Suprapubic skin (tissue), 4 donors: ENCODE measurements around the gene LDLRAD4. TPM values are rescaled to one million over a fixed set of nuclear protein-coding genes. Genes with fewer than 3 reads are reported as not detected.

Experiments
- DNase-seq, 2 donors: peaks; one replicate each; pipeline ENCODE4 v3.0.0-alpha.2; 2019; ENCODE audit warnings: low spot score in 2 of 2
- H3K27ac ChIP-seq: fragments of 200-600 bp; sonication (generic); one replicate; pipeline ENCODE4 v1.5.1; 2019
- H3K27me3 ChIP-seq: fragments of 200-600 bp; sonication (generic); one replicate; pipeline ENCODE4 v1.5.1; 2019
- H3K36me3 ChIP-seq: fragments of 200-600 bp; sonication (generic); one replicate; pipeline ENCODE4 v1.5.1; 2019
- H3K4me1 ChIP-seq: fragments of 200-600 bp; sonication (generic); one replicate; pipeline ENCODE4 v1.5.1; 2019
- H3K4me3 ChIP-seq: fragments of 200-600 bp; sonication (generic); one replicate; pipeline ENCODE4 v1.5.1; 2019; ENCODE audit warnings: mild to moderate bottlenecking
- H3K9me3 ChIP-seq: fragments of 200-600 bp; sonication (generic); one replicate; pipeline ENCODE4 v1.5.1; 2019
- EP300 ChIP-seq: sonication (generic); formaldehyde crosslinking; IDR thresholded peaks from one replicate; pipeline ENCODE4 v1.6.1; 2017; ENCODE audit warnings: antibody characterized with exemption
- POLR2A ChIP-seq, 2 donors: fragments of 450-650 bp; IDR thresholded peaks; one replicate each; pipeline ENCODE4 v1.6.1; 2017; ENCODE audit warnings: antibody characterized with exemption in 2 of 2, mild to moderate bottlenecking in 2 of 2, moderate library complexity in 2 of 2
- POLR2AphosphoS5 ChIP-seq, 3 donors: sonication (generic); formaldehyde crosslinking; IDR thresholded peaks; one replicate each; pipeline ENCODE4 v1.6.1; 2017; ENCODE audit warnings: antibody characterized with exemption in 3 of 3
- WGBS: methylation state at CpG from one replicate; pipeline ENCODE4 v1.1.5; 2018; 5-methylcytosine and 5-hydroxymethylcytosine counted together
- total RNA-seq, 4 donors: library from RNA; depleted of rRNA; stranded (reverse); fragments of >200 nt; gene quantifications; one replicate each; pipeline ENCODE4 v1.1.0, GENCODE V29; 2016
- TF ChIP-seq, protein P1 (sequence below), 2 donors: fragments of 200-600 bp in 1 of 2; fragments of 450-650 bp in 1 of 2; sonication (generic) in 1 of 2; IDR thresholded peaks; one replicate each; pipeline ENCODE4 v1.5.1; 2016 to 2019; ENCODE audit warnings: antibody characterized with exemption in 2 of 2, mild to moderate bottlenecking in 1 of 2, moderate library complexity in 1 of 2

The LDLRAD4 gene
- total RNA-seq, 4 donors from 2014 or later, result 10.1 to 31.6 (median 15.1) TPM

DNA sequence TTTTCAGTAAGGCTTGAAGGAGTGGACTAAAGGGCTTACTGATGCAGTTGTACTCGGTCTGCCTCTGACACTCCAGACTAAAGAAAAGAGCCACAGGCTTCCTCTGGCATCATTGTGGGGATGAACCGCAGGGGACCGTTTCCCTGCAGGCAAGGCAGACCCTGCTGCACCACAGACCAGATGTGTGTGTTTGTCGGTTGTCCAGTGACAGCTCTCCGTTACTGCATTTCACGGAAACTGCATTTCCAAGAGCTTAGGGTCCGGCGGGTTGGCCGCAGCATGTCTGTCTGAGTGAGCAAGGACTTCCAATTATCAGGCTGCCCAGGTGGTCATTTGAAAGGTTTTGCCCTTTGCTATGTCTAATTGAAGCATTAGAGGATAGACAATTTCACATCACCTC lies 409.7 kb downstream of the LDLRAD4 start:
- Histone ChIP-seq H3K27ac (no peak overlapping the region), H3K36me3 (no peaks in the 10 kb centered on the region), H3K27me3 (no peaks in the 10 kb centered on the region), H3K9me3 (no peaks in the 10 kb centered on the region), H3K4me3 (no peak overlapping the region), H3K4me1 (no peaks in the 10 kb centered on the region)
- WGBS, result 72% methylated on average over 9 of the region's 9 CpGs
- TF ChIP-seq EP300, result no peak
- TF ChIP-seq POLR2AphosphoS5 (IDR thresholded peaks at IDR 0.05), result no peak
- no peak for TF ChIP-seq POLR2A (IDR thresholded peaks at IDR 0.05)
- TF ChIP-seq, protein P1, sequence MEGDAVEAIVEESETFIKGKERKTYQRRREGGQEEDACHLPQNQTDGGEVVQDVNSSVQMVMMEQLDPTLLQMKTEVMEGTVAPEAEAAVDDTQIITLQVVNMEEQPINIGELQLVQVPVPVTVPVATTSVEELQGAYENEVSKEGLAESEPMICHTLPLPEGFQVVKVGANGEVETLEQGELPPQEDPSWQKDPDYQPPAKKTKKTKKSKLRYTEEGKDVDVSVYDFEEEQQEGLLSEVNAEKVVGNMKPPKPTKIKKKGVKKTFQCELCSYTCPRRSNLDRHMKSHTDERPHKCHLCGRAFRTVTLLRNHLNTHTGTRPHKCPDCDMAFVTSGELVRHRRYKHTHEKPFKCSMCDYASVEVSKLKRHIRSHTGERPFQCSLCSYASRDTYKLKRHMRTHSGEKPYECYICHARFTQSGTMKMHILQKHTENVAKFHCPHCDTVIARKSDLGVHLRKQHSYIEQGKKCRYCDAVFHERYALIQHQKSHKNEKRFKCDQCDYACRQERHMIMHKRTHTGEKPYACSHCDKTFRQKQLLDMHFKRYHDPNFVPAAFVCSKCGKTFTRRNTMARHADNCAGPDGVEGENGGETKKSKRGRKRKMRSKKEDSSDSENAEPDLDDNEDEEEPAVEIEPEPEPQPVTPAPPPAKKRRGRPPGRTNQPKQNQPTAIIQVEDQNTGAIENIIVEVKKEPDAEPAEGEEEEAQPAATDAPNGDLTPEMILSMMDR (IDR thresholded peaks at IDR 0.05), result no peak
- peak in 1 of 2 donors; percentile 32 for DNase-seq

DNA sequence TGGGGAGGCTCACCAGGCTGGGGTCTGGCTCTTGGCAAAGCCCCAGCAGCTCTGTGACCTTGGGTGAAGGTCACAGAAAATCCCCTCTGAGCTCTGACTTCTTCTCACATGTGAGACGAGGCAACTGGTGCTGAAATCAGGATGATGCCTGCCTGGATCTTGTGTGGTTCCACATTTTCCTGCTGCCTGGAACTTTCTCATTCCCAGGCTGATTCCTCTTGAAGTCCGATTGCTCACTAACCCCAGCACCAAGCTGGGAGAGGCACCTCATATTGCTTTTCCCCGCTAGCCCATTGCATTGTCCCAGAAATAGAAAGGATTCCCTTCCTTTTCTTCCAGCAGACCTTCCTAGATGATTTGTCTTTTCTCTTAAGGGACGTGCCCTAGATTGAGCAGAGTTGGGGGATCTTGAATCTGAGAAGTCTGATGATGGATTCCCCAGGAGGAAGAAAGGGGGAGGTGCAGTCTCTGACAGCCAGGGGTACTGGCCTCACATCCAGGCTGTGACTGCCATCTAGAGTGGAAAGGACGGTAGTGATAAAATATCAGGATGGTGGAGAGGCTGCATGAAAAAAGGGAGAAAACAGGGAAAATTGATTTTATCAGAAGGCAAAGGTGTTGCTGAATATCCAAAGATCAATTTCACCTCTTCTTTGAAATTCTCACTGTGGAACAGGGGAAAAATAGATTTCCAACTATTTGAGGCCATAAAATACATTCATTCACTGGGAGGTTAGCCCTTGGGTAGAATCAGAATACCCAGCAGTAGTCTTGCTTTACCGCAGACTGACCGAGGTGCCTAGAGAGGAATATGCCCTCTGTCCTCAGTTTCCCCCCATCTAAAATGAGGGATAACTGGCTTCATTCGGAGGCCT lies 411.5 kb downstream of the LDLRAD4 start:
- H3K9me3 ChIP-seq, result no peaks in the 10 kb centered on the region
- no peak overlapping the region for H3K4me3 ChIP-seq
- no peaks in the 10 kb centered on the region for H3K4me1 ChIP-seq
- WGBS, result 47% methylated on average over 8 of the region's 8 CpGs
- H3K27me3 ChIP-seq, result no peaks in the 10 kb centered on the region
- H3K27ac ChIP-seq, result peak overlapping the region; percentile 4
- TF ChIP-seq, protein P1 (IDR thresholded peaks at IDR 0.05), result peak; percentile 64 to 75
- TF ChIP-seq POLR2AphosphoS5 (IDR thresholded peaks at IDR 0.05) (peak in 1 of 3 donors; percentile 19), POLR2A (IDR thresholded peaks at IDR 0.05) (no peak)
- H3K36me3 ChIP-seq, result no peaks in the 10 kb centered on the region
- peak in 1 of 2 donors; percentile 79 for DNase-seq

DNA sequence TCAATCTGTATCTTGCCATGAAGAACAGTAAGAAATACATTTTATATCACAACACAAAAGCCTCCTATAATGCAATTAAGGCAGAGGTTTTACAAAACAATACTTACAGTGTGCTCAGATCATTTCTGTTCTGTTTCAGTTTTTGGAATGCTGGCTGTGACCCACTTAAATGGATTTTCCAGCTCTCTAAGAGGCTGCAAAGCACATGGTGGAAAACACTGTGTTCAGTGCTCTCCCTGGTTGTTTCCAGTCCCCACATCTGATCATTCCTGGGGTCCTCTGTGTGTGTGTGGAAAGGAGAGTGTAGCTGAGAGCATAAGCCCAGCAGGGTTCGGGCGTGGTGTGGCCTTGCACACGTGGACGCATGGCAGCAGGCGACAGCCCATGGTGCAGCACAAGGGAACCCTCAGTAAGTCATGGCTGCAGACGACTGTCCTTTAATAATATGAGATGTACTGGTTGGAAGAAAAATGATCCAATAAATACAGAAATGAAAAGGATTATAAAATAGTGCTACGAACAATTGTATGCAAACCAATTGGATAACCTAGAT lies 412.2 kb downstream of the LDLRAD4 start:
- no peak for TF ChIP-seq EP300
- TF ChIP-seq, protein P1 (IDR thresholded peaks at IDR 0.05), result no peak
- no peak for TF ChIP-seq POLR2A (IDR thresholded peaks at IDR 0.05)
- TF ChIP-seq POLR2AphosphoS5 (IDR thresholded peaks at IDR 0.05), result no peak
- H3K9me3 ChIP-seq, result no peaks in the 10 kb centered on the region
- no peaks in the 10 kb centered on the region for H3K27me3 ChIP-seq
- H3K4me1 ChIP-seq, result no peaks in the 10 kb centered on the region
- peak in 1 of 2 donors; percentile 45 for DNase-seq
- H3K4me3 ChIP-seq, result no peak overlapping the region
- H3K27ac ChIP-seq, result no peak overlapping the region
- WGBS, result 78% methylated on average over 7 of the region's 7 CpGs
- H3K36me3 ChIP-seq, result no peaks in the 10 kb centered on the region

DNA sequence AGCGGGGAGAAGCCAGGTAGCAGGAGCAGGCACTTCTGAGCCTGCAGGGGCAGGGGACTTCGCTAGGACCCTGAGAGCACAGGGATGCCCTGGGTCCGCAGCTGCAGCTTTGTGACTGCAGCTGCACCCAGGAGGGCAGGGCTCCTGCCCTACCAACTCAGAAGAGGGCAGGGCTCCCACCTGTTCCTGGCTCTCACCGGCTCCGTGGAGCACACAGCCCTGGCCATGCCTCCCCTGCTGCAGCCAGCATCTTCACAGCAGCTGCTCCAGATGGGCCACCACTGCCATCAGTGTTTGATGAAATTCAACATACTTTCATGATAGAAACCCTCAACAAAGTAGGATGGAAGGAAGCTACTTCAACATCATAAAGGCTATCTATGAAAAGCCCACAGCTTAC lies 415.1 kb downstream of the LDLRAD4 start:
- no peaks in the 10 kb centered on the region for H3K9me3 ChIP-seq
- TF ChIP-seq EP300 (no peak), POLR2A (IDR thresholded peaks at IDR 0.05) (no peak), POLR2AphosphoS5 (IDR thresholded peaks at IDR 0.05) (no peak)
- TF ChIP-seq, protein P1 (IDR thresholded peaks at IDR 0.05), result no peak
- DNase-seq, result peak in 1 of 2 donors; percentile 29
- 100% methylated on average over 2 of the region's 5 CpGs for WGBS
- no peak overlapping the region for H3K27ac ChIP-seq
- H3K27me3 ChIP-seq, result no peaks in the 10 kb centered on the region
- no peak overlapping the region for H3K4me3 ChIP-seq
- no peaks in the 10 kb centered on the region for H3K36me3 ChIP-seq
- no peaks in the 10 kb centered on the region for H3K4me1 ChIP-seq

DNA sequence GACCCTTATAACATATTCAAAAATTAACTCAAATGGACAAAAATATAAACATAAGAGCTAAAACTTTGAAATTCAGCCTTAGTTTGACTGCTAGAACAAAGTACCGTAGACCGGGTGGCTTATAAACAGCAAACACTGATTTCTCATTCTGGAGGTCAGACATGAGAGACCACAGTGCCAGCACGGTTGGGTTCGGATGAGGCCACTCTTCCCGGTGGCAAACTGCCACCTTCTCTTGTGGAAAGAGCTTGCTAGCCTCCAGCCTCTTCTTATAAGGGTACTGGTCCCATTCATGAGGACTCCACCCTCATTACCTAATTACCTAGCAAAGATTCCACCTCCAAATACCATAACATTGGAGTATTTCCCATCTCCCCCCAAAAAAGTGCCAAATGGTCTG lies 416.5 kb downstream of the LDLRAD4 start:
- H3K27ac ChIP-seq, result no peak overlapping the region
- TF ChIP-seq POLR2AphosphoS5 (IDR thresholded peaks at IDR 0.05) (no peak), POLR2A (IDR thresholded peaks at IDR 0.05) (no peak), EP300 (no peak)
- TF ChIP-seq, protein P1 (IDR thresholded peaks at IDR 0.05), result no peak
- no peaks in the 10 kb centered on the region for H3K4me1 ChIP-seq
- no peaks in the 10 kb centered on the region for H3K9me3 ChIP-seq
- no peak overlapping the region for H3K4me3 ChIP-seq
- 64% methylated on average over 5 of the region's 5 CpGs for WGBS
- H3K36me3 ChIP-seq, result no peaks in the 10 kb centered on the region
- H3K27me3 ChIP-seq, result no peaks in the 10 kb centered on the region
- DNase-seq, result peak in 1 of 2 donors; percentile 9
